ENCODE data around the gene LRG1.

Gene LRG1

DNA sequence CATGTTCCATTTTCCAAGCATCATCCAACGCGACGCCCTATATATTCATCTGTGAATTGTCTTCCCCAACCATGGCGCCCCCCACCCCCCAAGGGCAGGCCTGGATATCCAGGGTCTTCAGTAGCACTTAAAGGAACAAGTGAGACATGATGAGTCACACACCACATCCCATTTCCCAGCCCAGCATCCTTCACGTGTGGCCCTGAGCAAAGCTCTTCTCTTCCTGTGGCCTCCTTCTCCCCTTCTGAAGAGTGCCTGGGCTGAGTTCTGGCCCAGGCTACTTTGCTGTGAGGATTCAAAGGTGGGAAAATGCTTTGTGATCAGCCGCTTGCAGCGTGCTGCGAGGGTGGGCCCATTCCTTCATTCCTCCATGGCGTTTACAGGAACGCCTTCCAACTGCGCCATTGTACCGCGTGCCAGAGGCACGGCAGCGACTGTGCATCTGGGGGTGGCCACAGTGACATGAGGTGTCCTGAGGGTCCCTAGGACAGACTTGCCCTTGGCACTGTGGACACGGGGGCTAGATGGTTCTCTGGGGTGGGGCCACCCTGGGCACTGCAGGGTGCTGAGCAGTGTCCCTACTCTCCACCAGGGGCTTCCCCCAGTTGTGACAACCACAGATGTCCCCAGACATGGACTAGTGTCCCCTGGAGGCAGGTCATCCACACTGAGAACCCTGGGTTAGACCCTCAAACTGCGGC is 33.2 kb downstream of the LRG1 start:
- DNase-seq: no peak

DNA sequence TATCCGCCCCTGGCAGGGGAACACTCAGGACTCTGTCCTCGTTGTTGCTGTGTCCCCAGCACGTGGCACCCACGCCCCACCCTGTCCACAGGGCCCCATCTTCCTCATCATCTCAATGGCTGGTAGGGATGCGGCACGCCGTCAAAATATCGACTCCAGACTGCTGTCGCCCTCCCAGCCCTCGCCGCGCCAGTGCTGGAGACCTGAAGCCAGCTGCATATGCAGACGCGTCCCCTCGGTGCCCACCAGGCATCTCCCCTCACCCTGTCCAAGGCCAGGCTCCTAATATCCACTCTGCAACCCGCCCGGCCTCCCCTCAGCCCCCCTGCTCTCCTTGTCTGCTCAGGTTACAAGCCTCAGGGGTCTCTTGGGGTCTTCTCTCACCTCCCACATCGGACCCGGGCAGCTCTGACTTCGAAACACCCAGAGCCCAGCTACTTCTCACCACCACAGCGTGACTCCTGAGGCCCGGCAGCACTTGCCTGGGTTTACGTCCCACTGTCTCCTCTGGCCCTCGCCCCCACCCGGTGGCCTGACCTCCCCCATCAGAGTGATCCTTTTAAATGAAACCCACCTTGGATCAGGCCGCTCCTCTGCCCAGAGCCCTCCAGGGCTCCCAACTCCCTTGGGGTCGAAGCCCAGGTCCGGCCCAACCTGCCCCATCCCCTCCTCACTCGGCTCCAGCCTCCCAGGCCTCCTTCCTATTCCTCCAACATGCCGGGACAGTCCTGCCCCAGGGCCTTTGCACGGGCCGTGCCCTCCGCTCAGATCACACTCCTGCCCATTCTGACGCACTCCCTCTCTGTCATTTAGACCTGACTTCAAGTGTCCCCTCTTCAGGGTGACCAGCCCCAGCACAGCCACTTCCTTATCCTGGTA is 34.0 kb downstream of the LRG1 start:
- no peak for DNase-seq

DNA sequence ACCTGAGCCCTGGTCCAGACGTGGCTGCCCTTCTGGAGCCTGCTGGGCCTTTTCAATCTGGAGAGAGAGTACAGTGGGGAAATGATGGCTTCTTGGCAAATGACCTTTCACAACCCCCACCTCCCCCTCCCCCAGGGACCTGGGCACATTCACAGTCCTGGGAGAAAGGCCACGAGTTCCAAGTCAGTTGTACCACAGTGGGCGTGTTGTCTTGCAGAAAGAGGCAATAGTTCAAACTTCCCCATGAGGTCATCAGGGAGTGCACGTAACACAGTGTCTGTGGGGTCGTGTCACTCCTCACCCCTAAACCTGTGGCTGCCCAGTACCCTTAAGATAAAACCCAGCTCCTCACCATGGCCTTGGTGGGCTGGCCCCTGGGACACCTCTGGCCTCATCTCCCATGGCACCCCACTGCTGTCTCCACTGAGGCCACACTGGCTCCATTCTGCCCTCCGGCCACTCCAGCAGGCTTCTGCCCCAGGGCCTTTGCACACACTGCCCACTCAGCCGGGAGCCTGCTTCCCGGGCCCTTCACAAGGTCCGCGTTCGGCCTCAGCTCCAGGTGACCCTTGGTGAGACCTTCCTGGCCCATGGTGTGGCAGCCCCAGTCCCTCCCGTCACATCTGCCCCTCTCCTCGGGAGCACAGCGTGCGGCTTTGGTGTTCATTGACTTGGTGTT is 34.8 kb downstream of the LRG1 start:
- DNase-seq: no peak

DNA sequence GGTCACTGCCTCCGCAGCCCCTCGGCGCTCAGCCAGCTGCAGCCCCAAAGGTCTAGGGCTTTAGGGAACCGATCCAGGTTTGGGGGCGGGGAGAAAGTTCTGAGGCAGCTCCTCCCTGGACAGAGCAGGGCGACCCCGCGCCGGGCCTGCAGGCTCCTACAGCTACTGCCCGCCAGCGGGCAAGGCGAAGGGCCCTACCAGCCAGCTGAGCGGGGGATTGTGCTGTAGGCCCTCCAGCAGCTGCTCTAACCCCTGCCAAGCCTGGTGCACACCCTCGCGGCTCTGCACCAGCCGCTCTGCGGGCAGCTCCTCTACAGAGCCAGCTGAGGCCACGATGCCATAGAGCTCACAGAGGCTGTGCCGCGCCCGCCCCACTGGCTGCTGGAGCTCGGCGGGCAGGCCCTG is 35.5 kb downstream of the LRG1 start:
- DNase-seq: no peak

DNA sequence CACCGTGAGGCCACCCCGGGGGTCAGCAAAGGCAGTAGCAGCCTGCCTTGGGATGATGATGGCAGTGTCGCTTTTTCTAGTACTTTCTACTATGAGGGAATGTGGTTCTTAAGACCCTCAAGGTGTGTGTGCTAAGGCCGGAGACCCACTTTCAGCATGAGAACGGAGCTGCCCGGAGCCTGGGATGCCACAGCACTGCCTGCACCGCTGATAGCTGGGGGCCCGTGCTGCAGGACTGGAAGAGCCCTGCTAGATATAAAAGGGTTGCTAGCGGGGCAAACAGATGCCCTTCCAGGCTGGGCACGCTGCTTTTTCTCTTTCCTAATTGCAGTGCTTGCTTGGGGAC is 36.0 kb downstream of the LRG1 start:
- DNase-seq: no peak

DNA sequence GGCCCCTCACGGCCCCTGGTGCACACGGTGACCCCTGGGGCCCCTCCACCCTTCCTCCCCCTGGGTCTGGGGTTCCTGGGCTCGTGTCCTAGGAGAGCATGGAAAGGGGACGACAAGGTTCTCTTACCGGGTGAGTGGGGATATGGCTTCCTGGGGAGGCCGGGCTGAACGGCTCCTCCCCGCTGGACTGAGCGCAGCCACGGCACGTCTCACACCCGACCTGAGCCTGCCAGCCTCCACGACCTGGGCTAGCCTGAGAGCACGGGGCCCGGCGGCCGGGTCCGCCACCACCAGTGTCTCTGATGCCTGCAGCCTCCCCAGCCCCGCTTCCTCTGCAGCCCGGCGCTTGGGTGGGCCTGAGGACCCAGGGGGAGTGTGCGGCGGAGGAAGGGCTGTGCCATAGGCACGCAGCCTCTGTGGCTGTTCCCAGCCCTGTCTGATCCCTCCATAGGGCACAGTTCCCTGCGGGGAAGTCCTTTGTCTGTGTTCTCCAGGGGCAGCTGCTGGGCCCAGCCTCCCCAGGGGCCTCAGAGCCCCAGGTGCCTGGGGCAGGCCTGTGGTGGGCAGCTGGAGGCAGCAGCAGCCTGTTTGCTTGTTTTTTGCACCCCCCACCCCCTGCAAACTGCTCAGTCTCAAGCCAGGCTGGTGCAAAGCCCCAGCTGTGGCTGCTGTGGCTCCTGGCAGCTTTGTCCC is 36.6 kb downstream of the LRG1 start:
- DNase-seq: no peak

DNA sequence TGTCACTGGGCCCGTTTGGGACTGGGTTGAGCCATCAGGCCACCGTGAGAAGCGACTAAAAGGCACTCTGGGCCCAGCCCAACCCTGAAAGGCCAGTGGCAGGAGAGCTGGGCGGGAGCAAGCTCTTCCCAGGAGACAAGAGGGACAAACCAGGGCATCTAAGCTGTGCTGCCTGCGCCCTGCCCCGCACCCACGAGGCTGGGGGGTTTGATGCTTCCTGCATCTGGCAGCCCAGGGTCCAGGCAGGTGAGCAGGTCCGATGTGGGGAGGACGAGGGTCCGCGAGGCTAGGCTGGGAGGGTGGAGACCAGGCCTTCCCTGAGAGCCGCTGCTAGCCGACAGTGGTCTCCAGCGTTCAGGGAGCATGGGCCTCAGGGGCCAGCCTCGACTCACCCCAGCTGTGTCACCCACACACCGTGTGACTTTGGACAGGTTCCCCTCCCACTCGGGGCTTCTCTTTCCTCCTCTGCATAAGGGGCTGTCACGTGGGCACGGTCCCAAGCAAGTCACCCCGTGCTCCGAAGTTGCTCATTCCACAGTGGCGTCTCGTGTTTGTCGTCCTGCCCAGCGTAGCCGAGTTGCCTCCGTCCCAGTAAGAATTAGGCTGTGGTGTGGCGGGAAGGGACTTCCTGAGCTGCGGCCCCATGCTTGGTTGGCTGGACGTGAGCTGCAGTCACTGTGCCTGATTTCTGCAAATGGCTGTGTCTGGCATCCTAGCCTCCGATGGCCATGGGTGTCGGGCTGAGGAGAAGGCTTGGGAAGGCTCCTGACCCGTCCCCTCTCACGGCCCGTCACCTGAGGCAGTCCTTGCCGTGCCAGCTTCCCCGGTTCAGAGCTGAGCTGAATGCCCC is 37.3 kb downstream of the LRG1 start:
- no peak for DNase-seq

DNA sequence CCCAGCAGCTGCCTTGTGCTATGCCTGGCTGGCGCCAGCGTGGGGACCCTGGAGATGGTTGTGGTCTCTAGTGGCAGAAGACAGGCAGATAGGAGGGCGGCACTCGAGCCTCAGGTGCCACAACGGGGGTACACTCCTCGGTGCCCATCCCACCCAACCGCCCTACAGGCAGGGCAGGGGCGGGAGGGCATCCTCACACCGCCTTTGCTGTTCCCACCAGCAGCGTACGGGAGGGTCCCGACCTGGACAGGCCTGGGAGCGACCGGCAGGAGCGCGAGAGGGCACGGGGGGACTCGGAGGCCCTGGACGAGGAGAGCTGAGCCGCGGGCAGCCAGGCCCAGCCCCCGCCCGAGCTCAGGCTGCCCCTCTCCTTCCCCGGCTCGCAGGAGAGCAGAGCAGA is 38.1 kb downstream of the LRG1 start:
- DNase-seq: no peak

DNA sequence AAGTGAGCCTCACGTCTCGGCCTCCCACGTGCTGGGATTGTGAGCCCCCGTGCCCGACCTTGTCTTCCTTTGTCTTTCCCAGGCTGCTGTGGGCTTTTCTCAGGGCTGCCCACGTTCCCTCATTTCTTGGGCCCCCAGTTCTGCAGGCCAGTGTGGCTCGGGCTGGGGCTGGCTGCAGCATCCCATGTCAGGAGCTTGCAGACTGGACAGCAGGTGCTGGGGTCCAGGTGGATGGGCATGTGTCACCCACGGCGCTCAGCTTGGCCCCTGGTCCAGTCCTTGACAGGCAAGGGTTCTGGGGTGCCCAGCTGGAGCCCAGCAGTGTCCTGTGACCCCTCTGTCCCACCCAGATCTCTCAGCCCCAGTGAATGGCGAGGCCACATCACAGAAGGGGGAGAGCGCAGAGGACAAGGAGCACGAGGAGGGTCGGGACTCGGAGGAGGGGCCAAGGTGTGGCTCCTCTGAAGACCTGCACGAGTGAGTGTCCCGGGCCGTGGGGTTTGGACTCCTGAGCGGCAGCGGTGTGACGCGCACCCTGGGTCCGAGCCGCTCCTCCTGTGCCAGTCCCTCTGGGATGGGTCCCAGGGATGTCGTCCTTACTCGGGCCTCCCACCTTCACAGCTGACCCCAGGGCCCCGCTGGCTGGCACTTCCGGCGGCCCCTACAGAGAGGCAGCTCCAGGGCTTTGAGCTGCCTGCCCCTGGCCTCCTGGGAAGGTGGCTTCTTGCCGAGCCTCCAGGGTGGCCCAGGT is 38.8 kb downstream of the LRG1 start:
- no peak for DNase-seq

DNA sequence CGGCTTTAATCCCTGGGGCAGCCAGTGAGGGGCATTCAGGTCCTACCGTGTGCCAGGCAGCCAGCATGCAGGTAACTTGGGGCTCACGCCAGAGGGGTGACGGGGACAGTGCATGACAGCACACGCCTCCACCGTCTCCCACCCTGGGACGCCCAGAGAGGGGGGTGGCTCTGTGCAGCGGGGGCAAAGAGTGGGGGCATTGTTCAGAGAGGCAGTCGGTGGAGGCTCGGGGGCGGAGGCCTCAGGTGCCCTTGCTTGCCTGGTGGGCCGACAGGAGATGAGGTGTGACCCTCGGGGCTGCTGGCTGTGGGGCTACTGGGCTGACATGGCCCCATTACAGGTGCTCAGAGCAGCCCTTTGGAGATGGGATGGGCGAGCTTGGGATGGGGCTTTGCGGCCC is 40.0 kb downstream of the LRG1 start:
- DNase-seq: no peak

DNA sequence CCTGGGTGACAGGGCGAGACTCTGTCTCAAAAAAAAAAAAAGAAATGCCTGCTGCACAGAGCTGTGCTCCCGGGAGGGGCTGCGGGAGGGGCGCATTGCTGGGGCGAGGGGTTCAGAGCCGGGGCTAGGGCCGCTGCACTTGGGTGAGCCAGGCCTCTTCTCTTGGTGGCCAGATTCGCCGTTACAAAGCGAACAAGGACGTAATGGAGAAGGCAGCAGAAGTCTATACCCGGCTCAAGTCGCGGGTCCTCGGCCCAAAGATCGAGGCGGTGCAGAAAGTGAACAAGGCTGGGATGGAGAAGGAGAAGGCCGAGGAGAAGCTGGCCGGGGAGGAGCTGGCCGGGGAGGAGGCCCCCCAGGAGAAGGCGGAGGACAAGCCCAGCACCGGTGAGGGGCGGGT is 40.5 kb downstream of the LRG1 start:
- no peak for DNase-seq

DNA sequence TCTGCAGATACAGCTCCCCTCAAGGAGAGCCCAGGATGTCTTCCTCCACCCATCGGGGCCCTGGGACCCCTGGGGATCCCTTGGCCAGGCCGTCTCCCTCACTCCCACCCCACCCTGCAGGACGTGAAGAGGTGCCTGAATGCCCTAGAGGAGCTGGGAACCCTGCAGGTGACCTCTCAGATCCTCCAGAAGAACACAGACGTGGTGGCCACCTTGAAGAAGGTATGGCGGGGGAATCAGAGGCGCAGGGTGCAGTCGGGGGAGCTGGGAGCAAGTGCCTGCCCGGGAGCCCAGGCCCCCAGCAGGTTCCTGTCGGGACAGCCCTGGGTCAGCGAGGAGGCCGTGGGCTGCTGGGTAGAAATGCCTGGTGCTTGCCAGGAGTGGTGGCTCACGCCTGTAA is 41.1 kb downstream of the LRG1 start:
- no peak for DNase-seq

DNA sequence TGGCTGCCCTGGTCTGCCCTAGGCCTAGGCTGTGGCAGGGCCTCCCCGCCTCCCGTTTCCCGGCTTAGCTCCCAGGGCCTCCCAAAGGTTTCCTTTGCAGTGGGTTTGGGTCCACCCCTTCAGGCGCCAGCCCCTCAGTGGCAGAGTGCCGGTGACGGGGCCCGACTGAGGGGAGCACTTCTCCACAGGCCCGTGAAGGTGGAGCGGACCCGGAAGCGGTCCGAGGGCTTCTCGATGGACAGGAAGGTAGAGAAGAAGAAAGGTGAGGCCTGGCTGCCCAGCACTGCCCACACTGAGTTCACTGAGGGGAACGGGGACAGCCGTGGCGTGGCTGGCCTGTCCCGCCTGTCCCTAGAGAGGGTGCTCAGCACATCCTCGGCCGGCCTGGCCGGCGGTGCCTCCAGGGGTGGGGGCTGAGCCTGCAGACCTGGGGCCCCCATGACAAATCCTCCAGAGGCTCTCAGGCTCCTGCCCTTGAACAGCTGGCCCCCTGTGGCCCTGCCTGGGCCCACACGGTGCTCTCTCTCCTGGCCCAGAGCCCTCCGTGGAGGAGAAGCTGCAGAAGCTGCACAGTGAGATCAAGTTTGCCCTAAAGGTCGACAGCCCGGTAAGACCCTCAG is 42.0 kb downstream of the LRG1 start:
- no peak for DNase-seq

DNA sequence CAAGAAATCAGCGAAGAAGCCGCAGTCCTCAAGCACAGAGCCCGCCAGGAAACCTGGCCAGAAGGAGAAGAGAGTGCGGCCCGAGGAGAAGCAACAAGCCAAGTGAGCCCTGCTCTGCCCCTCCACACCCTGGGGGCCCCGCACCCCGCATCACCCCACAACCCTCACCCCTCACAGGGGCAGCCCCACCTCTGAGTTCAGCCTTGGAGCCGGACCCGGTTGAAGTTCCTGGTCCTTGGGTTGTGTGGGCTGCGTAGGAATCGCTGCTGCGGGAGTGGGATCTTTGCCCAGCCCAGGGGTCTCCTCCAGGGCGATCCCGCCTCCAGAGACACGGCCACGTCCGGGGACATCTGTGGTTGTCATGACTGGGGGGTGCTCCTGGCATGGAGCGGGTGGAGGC is 43.5 kb downstream of the LRG1 start:
- no peak for DNase-seq

DNA sequence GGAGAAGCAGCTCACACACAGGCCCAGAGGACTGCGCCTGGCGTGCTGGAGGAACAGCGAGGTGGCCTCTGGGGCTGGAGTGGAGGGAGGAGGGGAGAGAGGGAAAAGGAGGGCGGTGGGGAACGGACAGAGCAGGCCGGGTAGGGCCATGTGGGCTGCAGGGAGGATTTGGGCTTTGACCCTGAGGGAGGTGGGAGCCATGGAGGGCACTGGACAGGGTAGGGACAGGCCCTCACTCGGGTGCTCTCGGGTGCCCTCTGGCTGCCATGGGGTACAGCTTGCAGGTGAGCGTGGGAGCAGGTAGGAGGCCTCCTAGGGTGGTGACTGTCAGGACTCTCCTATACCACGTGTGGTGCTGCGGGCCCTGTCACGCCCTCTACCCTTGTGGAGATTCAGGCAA is 44.4 kb downstream of the LRG1 start:
- no peak for DNase-seq

DNA sequence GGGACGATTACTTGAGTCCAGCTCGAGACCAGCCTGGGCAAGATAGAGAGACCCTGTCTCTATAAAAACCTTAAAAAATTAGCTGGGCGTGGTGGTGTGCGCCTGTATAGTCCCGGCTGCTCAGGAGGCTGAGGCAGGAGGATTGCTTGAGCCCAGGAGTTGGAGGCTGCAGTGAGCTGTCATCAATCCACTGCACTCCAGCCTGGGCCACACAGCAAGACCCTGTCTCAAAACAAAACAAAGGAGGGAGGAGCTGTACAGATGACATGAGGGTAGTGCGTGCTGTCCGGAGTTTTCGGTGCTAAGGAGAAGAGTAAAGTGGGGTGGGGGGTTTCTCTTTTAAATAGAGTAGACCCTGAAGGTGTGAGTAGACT is 45.2 kb downstream of the LRG1 start:
- DNase-seq: no peak

DNA sequence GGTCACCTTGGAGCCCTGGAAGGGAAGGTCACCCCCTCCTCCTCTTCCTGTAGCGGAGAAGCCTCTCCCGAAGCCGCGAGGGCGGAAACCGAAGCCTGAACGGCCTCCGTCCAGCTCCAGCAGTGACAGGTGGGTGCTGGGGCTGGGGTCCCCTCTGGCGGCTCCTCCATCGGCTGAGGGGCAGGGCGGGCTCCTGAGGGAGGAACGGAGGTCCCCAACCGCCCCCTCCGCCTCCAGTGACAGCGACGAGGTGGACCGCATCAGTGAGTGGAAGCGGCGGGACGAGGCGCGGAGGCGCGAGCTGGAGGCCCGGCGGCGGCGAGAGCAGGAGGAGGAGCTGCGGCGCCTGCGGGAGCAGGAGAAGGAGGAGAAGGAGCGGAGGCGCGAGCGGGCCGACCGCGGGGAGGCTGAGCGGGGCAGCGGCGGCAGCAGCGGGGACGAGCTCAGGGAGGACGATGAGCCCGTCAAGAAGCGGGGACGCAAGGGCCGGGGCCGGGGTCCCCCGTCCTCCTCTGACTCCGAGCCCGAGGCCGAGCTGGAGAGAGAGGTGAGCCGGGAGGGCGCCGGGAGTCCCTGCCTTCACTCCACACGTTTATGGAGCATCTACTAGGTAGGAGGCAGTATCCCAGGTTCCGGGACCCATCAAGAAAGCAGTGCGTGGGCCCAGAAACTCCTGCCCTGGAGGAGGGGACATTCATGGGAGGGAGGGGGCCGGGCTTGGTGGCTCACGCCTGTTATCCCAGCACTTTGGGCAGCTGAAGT is 45.7 kb downstream of the LRG1 start:
- no peak for DNase-seq

DNA sequence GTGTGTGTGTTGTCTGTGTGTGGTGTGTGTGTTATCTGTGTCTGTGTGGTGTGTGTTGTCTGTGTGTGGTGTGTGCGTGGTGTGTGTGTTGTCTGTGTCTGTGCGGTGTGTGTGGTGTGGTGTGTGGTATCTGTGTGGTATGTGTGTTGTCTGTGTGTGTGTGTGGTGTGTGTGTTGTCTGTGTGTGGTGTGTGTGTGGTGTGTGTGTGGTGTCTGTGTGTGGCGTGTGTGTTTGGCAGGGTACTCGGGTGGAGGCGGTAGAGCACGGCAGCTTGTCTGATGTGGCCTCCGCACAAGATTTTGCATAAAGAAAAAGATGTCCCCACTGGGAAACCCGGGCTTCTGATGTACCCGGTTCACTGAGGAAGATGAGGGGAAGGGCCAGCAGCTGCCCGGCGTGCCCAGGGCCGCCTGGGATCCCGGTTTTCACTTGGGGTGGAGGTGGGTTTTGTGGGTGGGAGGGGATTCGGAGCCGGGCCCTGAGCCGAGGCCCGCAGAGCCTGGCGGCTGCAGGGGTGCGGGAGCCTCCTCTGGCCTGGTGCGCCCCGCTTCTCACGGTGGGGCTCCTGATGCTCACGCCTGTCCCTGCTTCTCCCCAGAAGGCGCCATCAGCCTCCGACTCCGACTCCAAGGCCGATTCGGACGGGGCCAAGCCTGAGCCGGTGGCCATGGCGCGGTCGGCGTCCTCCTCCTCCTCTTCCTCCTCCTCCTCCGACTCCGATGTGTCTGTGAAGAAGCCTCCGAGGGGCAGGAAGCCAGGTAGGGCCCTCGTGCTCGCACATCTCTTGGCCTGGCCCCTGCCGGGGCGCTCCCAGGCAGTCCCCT is 46.5 kb downstream of the LRG1 start:
- DNase-seq: no peak

DNA sequence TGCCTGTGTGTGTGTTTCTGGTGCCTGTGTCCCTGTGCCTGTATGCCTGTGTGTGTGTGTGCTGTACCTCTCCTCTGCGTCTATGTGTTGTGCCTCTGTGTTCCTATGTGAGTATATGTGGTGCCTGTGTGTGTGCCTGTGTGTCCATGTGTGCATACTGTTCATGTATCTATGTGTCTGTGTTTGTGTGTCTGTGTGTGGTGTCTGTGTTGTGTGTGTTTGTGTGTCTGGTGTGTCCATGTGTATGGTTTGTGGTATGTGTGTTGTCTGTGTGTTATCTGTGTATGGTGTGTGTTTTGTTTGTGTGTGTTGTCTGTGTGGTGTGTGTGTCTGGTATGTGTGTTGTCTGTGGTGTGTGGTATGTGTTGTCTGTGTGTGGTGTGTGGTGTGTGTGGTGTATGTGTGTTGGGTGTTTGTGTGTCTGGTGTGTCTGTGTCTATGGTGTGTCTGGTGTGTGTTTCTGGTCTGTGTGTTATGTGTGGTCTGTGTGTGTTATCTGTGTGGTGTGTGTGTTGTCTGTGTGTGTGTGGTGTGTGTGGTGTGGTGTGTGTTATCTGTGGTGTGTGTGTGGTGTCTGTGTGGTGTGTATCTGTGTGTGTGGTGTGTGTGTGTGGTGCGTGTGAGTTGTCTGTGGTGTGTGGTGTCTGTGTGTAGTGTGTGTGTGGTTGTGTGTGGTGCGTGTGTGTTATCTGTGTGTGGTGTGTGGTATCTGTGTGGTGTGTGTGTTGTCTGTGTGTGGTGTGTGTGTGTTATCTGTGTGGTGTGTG is 47.3 kb downstream of the LRG1 start:
- DNase-seq: no peak

Measured in SHP77 treated with DMSO at 0.1 percent for 48 hours (cell line).